Loucy (cell line): ENCODE measurements around the gene CHURC1.
A peak's percentile ranks its signal among the peaks of the same experiment; 100 is the strongest.

Experiments
- H2AFZ ChIP-seq: fragments of 200-600 bp; sonication (generic); 2 replicates; pipeline ENCODE4 v1.6.0; 2016; ENCODE audit warnings: antibody characterized with exemption, mild to moderate bottlenecking, low read length, moderate library complexity
- H3F3A ChIP-seq: fragments of 200-600 bp; 2 replicates; pipeline ENCODE4 v1.6.0; 2016; ENCODE audit warnings: antibody characterized with exemption, low read depth, mild to moderate bottlenecking
- H3K27me3 ChIP-seq: fragments of 200-600 bp; sonication (generic); 2 replicates; pipeline ENCODE4 v1.6.1; 2014; ENCODE audit warnings: low read length, mild to moderate bottlenecking; ENCODE audit not compliant: insufficient read depth, poor library complexity, severe bottlenecking
- H3K36me3 ChIP-seq: fragments of 200-600 bp; sonication (generic); 2 replicates; pipeline ENCODE4 v1.6.1; 2016; ENCODE audit warnings: low read length; ENCODE audit not compliant: insufficient read depth
- H3K4me1 ChIP-seq: fragments of 200-600 bp; sonication (generic); 2 replicates; pipeline ENCODE4 v1.5.1; 2014; ENCODE audit warnings: low read length, mild to moderate bottlenecking; ENCODE audit not compliant: insufficient read depth, poor library complexity, severe bottlenecking
- H3K4me2 ChIP-seq: fragments of 200-600 bp; sonication (generic); 2 replicates; pipeline ENCODE4 v1.6.0; 2014; ENCODE audit warnings: antibody characterized with exemption, low read length, low read depth, mild to moderate bottlenecking; ENCODE audit not compliant: poor library complexity, severe bottlenecking
- H3K4me3 ChIP-seq: fragments of 200-600 bp; sonication (generic); 2 replicates; pipeline ENCODE4 v1.5.1; 2014; ENCODE audit warnings: low read length, mild to moderate bottlenecking, mixed read lengths; ENCODE audit not compliant: poor library complexity, severe bottlenecking
- H3K79me2 ChIP-seq: fragments of 200-600 bp; sonication (generic); 2 replicates; pipeline ENCODE4 v1.6.1; 2014; ENCODE audit warnings: low read length; ENCODE audit not compliant: insufficient read depth
- H3K9ac ChIP-seq: fragments of 200-600 bp; sonication (generic); 2 replicates; pipeline ENCODE4 v1.6.0; 2014; ENCODE audit warnings: mild to moderate bottlenecking, low read depth, low read length, moderate library complexity; ENCODE audit not compliant: poor library complexity, severe bottlenecking
- H3K9me2 ChIP-seq: fragments of 200-600 bp; sonication (generic); replicated peaks from 2 replicates; pipeline ENCODE4 v1.6.1; 2016; ENCODE audit warnings: low read depth, low read length, mixed read lengths
- H3K9me3 ChIP-seq: fragments of 200-600 bp; sonication (generic); 2 replicates; pipeline ENCODE4 v1.6.1; 2014; ENCODE audit warnings: mild to moderate bottlenecking, antibody characterized with exemption, low read length, low read depth; ENCODE audit not compliant: insufficient read depth
- H4K20me1 ChIP-seq: fragments of 200-600 bp; sonication (generic); 2 replicates; pipeline ENCODE4 v1.6.0; 2014; ENCODE audit warnings: antibody characterized with exemption, low read length, mild to moderate bottlenecking; ENCODE audit not compliant: insufficient read depth, poor library complexity, severe bottlenecking
- CTCF ChIP-seq: fragments of 200-600 bp; sonication (generic); conservative IDR thresholded peaks from 2 replicates; pipeline ENCODE4 v1.5.1; 2014; ENCODE audit warnings: mild to moderate bottlenecking, antibody characterized with exemption, low read length
- EZH2phosphoT487 ChIP-seq: fragments of 200-600 bp; IDR thresholded peaks from 2 replicates; pipeline ENCODE4 v1.6.1; 2018; ENCODE audit warnings: antibody characterized with exemption, mild to moderate bottlenecking, moderate library complexity, borderline replicate concordance

CHURC1 gene

GRCh38 chr14:64952598-64953309 lies 38.5 kb downstream of the CHURC1 start:
- no peak overlapping the region for H2AFZ ChIP-seq
- peaks cover 52% of the 10 kb centered on the region; the same call in 1 of the 2 replicates for H3K36me3 ChIP-seq
- no peak overlapping the region for H3K9ac ChIP-seq

GRCh38 chr14:64953310-64953654 lies 39.0 kb downstream of the CHURC1 start:
- Histone ChIP-seq H3K4me3 (no peak overlapping the region), H3K79me2 (no peaks in the 10 kb centered on the region), H3K27me3 (no peaks in the 10 kb centered on the region), H3K9ac (no peak overlapping the region), H3K4me1 (peaks cover 6% of the 10 kb centered on the region), H4K20me1 (no peaks in the 10 kb centered on the region), H3K4me2 (no peak overlapping the region), H3K9me3 (no peaks in the 10 kb centered on the region), H3K9me2 (no peaks in the 10 kb centered on the region), H2AFZ (no peak overlapping the region), H3F3A (no peaks in the 10 kb centered on the region), H3K36me3 (peaks cover 47% of the 10 kb centered on the region; the same call in 1 of the 2 replicates)
- TF ChIP-seq CTCF (no peak), EZH2phosphoT487 (no peak)

More at GRCh38 chr14:64952598-64953309, 38.5 kb downstream of the CHURC1 start:
- H3K9me3 ChIP-seq: no peaks in the 10 kb centered on the region
- TF ChIP-seq EZH2phosphoT487 (no peak), CTCF (peak; percentile 49)
- H3K9me2 ChIP-seq: no peaks in the 10 kb centered on the region
- H3F3A ChIP-seq: no peaks in the 10 kb centered on the region
- no peaks in the 10 kb centered on the region for H3K79me2 ChIP-seq
- H3K27me3 ChIP-seq: no peaks in the 10 kb centered on the region
- H3K4me1 ChIP-seq: peaks cover 6% of the 10 kb centered on the region
- no peak overlapping the region for H3K4me2 ChIP-seq
- H4K20me1 ChIP-seq: no peaks in the 10 kb centered on the region
- no peak overlapping the region for H3K4me3 ChIP-seq

GRCh38 chr14:64953661-64954060 lies 39.4 kb downstream of the CHURC1 start:
- H3K9me3 ChIP-seq: no peaks in the 10 kb centered on the region
- H2AFZ ChIP-seq: no peak overlapping the region
- H4K20me1 ChIP-seq: no peaks in the 10 kb centered on the region
- peaks cover 2% of the 10 kb centered on the region; the same call in 1 of the 2 replicates for H3K79me2 ChIP-seq
- no peak overlapping the region for H3K4me2 ChIP-seq
- no peaks in the 10 kb centered on the region for H3K9me2 ChIP-seq
- peaks cover 43% of the 10 kb centered on the region; the same call in 1 of the 2 replicates for H3K36me3 ChIP-seq
- no peaks in the 10 kb centered on the region for H3K27me3 ChIP-seq
- no peak overlapping the region for H3K9ac ChIP-seq
- TF ChIP-seq EZH2phosphoT487: no peak
- TF ChIP-seq CTCF: no peak
- H3F3A ChIP-seq: no peaks in the 10 kb centered on the region
- H3K4me1 ChIP-seq: peaks cover 6% of the 10 kb centered on the region
- no peak overlapping the region for H3K4me3 ChIP-seq
